ENCODE measurements around the gene ALKBH3. TPM values are rescaled to one million over a fixed set of nuclear protein-coding genes. Genes with fewer than 3 reads are reported as not detected.

The ALKBH3 gene
- total RNA-seq, 4 donors from 2014 or later, result 17.4 to 38.2 (median 24.6) TPM

GRCh38 chr11:43904742-43905535 is 24.3 kb downstream of the ALKBH3 start:
- no peak overlapping the region for H3K4me3 ChIP-seq
- peak overlapping the region; percentile 13 to 53 (median 41) for H3K27ac ChIP-seq (replicated peaks in 1 of 4)
- 57% methylated on average over 10 of the region's 10 CpGs for WGBS
- H3K9me3 ChIP-seq, result no peaks in the 10 kb centered on the region
- TF ChIP-seq, protein P1, sequence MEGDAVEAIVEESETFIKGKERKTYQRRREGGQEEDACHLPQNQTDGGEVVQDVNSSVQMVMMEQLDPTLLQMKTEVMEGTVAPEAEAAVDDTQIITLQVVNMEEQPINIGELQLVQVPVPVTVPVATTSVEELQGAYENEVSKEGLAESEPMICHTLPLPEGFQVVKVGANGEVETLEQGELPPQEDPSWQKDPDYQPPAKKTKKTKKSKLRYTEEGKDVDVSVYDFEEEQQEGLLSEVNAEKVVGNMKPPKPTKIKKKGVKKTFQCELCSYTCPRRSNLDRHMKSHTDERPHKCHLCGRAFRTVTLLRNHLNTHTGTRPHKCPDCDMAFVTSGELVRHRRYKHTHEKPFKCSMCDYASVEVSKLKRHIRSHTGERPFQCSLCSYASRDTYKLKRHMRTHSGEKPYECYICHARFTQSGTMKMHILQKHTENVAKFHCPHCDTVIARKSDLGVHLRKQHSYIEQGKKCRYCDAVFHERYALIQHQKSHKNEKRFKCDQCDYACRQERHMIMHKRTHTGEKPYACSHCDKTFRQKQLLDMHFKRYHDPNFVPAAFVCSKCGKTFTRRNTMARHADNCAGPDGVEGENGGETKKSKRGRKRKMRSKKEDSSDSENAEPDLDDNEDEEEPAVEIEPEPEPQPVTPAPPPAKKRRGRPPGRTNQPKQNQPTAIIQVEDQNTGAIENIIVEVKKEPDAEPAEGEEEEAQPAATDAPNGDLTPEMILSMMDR (IDR thresholded peaks at IDR 0.05), result no peak
- no peak for TF ChIP-seq POLR2A (IDR thresholded peaks at IDR 0.05; ENCODE audit: low read depth)
- TF ChIP-seq EP300 (IDR thresholded peaks at IDR 0.05), result no peak
- no peak for TF ChIP-seq POLR2AphosphoS5 (IDR thresholded peaks at IDR 0.05)
- H3K27me3 ChIP-seq, result no peaks in the 10 kb centered on the region
- H3K36me3 ChIP-seq, result peaks cover 23 to 51% (median 35%) of the 10 kb centered on the region in 4 donors
- DNase-seq (ENCODE audit: extremely low spot score), result no peak
- peaks cover 16 to 21% (median 16%) of the 10 kb centered on the region in 4 donors for H3K4me1 ChIP-seq
- intact Hi-C loops (cut with DNase I), result loop anchor here (5.0 kb wide), 1 partner anchor 42 kb away; no protein-coding TSS in a partner anchor

GRCh38 chr11:43905813-43906241 is 25.2 kb downstream of the ALKBH3 start:
- H3K4me3 ChIP-seq, result no peak overlapping the region
- no peaks in the 10 kb centered on the region for H3K9me3 ChIP-seq
- no peaks in the 10 kb centered on the region for H3K27me3 ChIP-seq
- peak overlapping the region in 2 of 4 donors; percentile 50 to 53 for H3K27ac ChIP-seq (replicated peaks in 1 of 4)
- H3K36me3 ChIP-seq, result peaks cover 23 to 60% (median 38%) of the 10 kb centered on the region in 4 donors
- 66% methylated on average over 2 of the region's 2 CpGs for WGBS
- no peak for DNase-seq (ENCODE audit: extremely low spot score)
- intact Hi-C loops (cut with DNase I), result loop anchor here (5.0 kb wide), 1 partner anchor 41 kb away; no protein-coding TSS in a partner anchor
- H3K4me1 ChIP-seq, result peaks cover 16 to 21% (median 16%) of the 10 kb centered on the region in 4 donors
- TF ChIP-seq, protein P1 (IDR thresholded peaks at IDR 0.05), result no peak
- TF ChIP-seq POLR2AphosphoS5 (IDR thresholded peaks at IDR 0.05), result no peak
- no peak for TF ChIP-seq POLR2A (IDR thresholded peaks at IDR 0.05; ENCODE audit: low read depth)
- TF ChIP-seq EP300 (IDR thresholded peaks at IDR 0.05), result no peak

DNA sequence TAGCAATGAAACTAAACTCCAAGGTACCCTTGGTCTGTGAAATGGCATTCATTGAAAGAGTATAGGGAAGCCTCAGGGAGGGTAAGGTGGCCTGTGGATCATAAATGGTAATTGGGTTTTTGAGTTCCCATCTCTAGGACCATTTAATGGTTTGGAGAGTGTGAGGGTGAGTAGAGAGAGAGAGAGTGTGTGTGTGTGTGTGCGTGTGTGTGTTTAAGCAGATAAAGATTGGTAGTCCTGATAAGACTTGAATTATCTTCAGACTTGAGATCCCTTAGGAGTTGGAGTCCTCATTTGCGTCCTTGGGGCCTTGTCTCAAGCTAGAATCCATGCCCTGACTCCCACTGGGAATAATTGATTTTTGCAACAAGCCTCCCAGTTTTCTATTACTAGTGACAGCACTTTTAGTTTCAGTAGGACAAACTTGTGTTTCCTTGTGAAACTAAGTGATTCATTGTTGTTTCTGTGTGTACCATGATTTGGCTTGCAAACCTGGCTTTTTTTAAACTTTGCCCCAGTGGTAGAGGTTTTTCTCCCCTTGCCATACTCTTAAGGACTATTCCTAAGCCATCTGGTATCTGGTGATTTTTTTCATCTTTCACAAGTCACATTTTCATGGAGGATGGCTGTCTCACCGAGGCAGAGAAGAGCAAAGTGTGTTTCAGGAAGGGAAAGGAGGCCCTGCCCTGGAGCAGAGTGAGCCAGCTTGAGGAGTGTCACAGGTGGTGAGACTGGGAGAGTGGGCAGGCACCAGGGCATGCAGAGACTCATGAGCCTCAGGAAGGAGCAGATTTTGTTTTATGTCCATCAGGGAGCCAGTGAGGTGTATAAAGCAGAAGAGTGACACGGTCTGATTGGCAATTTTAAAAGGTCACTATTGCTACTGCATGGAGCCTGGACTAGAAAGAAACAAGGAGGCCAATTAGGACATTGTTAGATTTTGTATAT is 26.7 kb downstream of the ALKBH3 start:
- H3K36me3 ChIP-seq, result peaks cover 15 to 55% (median 27%) of the 10 kb centered on the region in 4 donors
- no peak overlapping the region for H3K27ac ChIP-seq (replicated peaks in 1 of 4)
- H3K4me1 ChIP-seq, result peaks cover 16 to 21% (median 16%) of the 10 kb centered on the region in 4 donors
- intact Hi-C loops (cut with DNase I), result loop anchor here (5.0 kb wide), 1 partner anchor 40 kb away; no protein-coding TSS in a partner anchor
- WGBS, result 81% methylated on average over 4 of the region's 4 CpGs
- no peak overlapping the region for H3K4me3 ChIP-seq
- TF ChIP-seq, protein P1 (IDR thresholded peaks at IDR 0.05), result no peak
- no peak for TF ChIP-seq POLR2A (IDR thresholded peaks at IDR 0.05; ENCODE audit: low read depth)
- no peak for TF ChIP-seq POLR2AphosphoS5 (IDR thresholded peaks at IDR 0.05)
- no peak for TF ChIP-seq EP300 (IDR thresholded peaks at IDR 0.05)
- H3K9me3 ChIP-seq, result no peaks in the 10 kb centered on the region
- no peak for DNase-seq (ENCODE audit: extremely low spot score)
- no peaks in the 10 kb centered on the region for H3K27me3 ChIP-seq

GRCh38 chr11:43908191-43908590 is 27.6 kb downstream of the ALKBH3 start:
- Histone ChIP-seq H3K9me3 (no peaks in the 10 kb centered on the region), H3K27ac (replicated peaks in 1 of 4) (no peak overlapping the region), H3K4me1 (peaks cover 16 to 21% (median 16%) of the 10 kb centered on the region in 4 donors), H3K36me3 (peaks cover 10 to 48% (median 19%) of the 10 kb centered on the region in 4 donors), H3K4me3 (no peak overlapping the region), H3K27me3 (no peaks in the 10 kb centered on the region)
- no peak for TF ChIP-seq POLR2AphosphoS5 (IDR thresholded peaks at IDR 0.05)
- TF ChIP-seq POLR2A (IDR thresholded peaks at IDR 0.05; ENCODE audit: low read depth), result no peak
- TF ChIP-seq EP300 (IDR thresholded peaks at IDR 0.05), result no peak
- TF ChIP-seq, protein P1 (IDR thresholded peaks at IDR 0.05), result no peak
- intact Hi-C loops (cut with DNase I), result loop anchor here (5.0 kb wide), 1 partner anchor 39 kb away; no protein-coding TSS in a partner anchor
- no peak for DNase-seq (ENCODE audit: extremely low spot score)
- 85% methylated on average over 2 of the region's 2 CpGs for WGBS

Measured in esophagus muscularis mucosa (tissue), 4 donors.